HL-60 (cell line): ENCODE data around the gene CFAP57.

Experiments used
- DNase-seq, 2 experiments: peaks; one replicate each; pipeline ENCODE4 v3.0.0-alpha.2; 2010 to 2020; ENCODE audit warnings: low read depth in 1 of 2, low spot score in 1 of 2
- H3K27ac ChIP-seq: fragments of 250-450 bp; sonication (Bioruptor Pico); replicated peaks from 2 replicates; pipeline ENCODE4 v1.5.1; 2020; ENCODE audit warnings: mild to moderate bottlenecking, moderate library complexity
- H3K27me3 ChIP-seq: fragments of 250-450 bp; sonication (Bioruptor Pico); 2 replicates; pipeline ENCODE4 v1.5.1; 2021; ENCODE audit warnings: mild to moderate bottlenecking, moderate library complexity; ENCODE audit not compliant: insufficient read depth, poor library complexity, severe bottlenecking
- H3K4me3 ChIP-seq: replicated peaks from 2 replicates; pipeline ENCODE4 v1.5.1; 2011; ENCODE audit warnings: mild to moderate bottlenecking, control low read depth, low read length; ENCODE audit not compliant: insufficient read depth
- GABPA ChIP-seq: IDR thresholded peaks from 2 replicates; pipeline ENCODE4 v1.6.1; 2012; ENCODE audit warnings: low read depth
- POLR2AphosphoS5 ChIP-seq: IDR thresholded peaks from 2 replicates; pipeline ENCODE4 v1.6.1; 2012; ENCODE audit warnings: low read depth
- SPI1 ChIP-seq: IDR thresholded peaks from 2 replicates; pipeline ENCODE4 v1.6.1; 2012; ENCODE audit warnings: low read depth, mild to moderate bottlenecking, borderline replicate concordance
- TF ChIP-seq, protein P1 (sequence below): IDR thresholded peaks from 2 replicates; pipeline ENCODE4 v1.6.1; 2012; ENCODE audit warnings: low read depth; ENCODE audit not compliant: insufficient replicate concordance
- TF ChIP-seq, protein P2 (sequence below): IDR thresholded peaks from one replicate; pipeline ENCODE4 v1.5.1; 2011; ENCODE audit warnings: low read length, control low read depth, inconsistent platforms; ENCODE audit not compliant: insufficient read depth

CFAP57 gene

DNA sequence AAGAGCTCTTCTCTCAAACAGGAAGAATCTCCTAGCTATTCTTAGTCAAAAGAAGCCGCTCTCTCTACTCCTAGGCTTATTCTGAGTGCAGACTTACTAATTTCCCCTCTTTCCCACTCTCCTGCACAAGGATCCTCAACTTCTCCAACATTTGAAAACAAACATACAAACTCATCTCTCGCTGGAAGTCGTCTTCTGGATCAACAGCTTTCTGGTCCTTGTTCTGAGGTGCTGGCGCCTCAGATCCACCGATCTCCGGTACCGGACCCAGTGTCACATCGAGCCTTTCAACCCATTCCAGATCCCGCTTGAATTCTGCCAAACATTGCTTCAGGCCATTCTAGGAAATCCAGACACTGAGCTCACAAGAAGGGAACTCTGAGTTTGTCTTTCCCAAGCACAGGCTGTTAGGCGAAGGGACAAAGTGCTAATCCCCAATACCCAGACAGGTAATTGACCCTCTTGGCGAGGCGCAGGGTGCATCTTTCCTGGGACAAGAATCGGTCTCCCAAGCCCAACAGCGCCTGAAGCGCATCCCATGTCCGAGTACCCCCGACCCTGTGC lies 736 bp upstream of the CFAP57 start:
- no peak for TF ChIP-seq SPI1
- TF ChIP-seq, protein P1, sequence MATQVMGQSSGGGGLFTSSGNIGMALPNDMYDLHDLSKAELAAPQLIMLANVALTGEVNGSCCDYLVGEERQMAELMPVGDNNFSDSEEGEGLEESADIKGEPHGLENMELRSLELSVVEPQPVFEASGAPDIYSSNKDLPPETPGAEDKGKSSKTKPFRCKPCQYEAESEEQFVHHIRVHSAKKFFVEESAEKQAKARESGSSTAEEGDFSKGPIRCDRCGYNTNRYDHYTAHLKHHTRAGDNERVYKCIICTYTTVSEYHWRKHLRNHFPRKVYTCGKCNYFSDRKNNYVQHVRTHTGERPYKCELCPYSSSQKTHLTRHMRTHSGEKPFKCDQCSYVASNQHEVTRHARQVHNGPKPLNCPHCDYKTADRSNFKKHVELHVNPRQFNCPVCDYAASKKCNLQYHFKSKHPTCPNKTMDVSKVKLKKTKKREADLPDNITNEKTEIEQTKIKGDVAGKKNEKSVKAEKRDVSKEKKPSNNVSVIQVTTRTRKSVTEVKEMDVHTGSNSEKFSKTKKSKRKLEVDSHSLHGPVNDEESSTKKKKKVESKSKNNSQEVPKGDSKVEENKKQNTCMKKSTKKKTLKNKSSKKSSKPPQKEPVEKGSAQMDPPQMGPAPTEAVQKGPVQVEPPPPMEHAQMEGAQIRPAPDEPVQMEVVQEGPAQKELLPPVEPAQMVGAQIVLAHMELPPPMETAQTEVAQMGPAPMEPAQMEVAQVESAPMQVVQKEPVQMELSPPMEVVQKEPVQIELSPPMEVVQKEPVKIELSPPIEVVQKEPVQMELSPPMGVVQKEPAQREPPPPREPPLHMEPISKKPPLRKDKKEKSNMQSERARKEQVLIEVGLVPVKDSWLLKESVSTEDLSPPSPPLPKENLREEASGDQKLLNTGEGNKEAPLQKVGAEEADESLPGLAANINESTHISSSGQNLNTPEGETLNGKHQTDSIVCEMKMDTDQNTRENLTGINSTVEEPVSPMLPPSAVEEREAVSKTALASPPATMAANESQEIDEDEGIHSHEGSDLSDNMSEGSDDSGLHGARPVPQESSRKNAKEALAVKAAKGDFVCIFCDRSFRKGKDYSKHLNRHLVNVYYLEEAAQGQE: no peak
- no peak for TF ChIP-seq POLR2AphosphoS5
- TF ChIP-seq, protein P2, sequence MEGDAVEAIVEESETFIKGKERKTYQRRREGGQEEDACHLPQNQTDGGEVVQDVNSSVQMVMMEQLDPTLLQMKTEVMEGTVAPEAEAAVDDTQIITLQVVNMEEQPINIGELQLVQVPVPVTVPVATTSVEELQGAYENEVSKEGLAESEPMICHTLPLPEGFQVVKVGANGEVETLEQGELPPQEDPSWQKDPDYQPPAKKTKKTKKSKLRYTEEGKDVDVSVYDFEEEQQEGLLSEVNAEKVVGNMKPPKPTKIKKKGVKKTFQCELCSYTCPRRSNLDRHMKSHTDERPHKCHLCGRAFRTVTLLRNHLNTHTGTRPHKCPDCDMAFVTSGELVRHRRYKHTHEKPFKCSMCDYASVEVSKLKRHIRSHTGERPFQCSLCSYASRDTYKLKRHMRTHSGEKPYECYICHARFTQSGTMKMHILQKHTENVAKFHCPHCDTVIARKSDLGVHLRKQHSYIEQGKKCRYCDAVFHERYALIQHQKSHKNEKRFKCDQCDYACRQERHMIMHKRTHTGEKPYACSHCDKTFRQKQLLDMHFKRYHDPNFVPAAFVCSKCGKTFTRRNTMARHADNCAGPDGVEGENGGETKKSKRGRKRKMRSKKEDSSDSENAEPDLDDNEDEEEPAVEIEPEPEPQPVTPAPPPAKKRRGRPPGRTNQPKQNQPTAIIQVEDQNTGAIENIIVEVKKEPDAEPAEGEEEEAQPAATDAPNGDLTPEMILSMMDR: no peak
- no peak for TF ChIP-seq GABPA

DNA sequence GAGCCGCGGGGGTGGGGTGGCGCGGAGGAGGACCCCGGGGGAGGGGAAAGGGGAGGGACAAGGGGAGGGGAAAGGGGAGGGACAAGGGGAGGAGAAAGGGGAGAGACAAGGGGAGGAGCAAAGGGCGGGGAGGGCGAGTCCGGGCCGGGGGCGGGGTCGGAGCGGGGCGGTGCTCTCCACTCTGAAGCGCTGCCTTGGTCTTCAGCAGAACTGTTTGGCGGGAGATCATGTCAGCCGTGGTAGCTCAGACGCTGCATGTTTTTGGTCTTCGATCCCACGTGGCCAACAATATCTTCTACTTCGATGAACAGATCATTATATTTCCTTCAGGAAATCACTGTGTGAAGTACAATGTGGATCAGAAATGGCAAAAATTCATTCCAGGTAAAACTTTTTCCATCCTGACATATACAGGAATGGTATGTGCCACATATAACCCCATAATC lies 420 bp downstream of the CFAP57 start:
- TF ChIP-seq SPI1 (no peak), POLR2AphosphoS5 (no peak), GABPA (no peak)
- TF ChIP-seq, protein P2: no peak
- TF ChIP-seq, protein P1: no peak
- Histone ChIP-seq H3K4me3 (peak overlapping the region; percentile 98), H3K27me3 (no peaks in the 10 kb centered on the region), H3K27ac (peak overlapping the region; percentile 69)
- DNase-seq: peak; percentile 72 to 80

More for the DNA sequence above, 736 bp upstream of the CFAP57 start:
- no peak for DNase-seq
- Histone ChIP-seq H3K27ac (peak overlapping the region; percentile 69), H3K27me3 (no peaks in the 10 kb centered on the region), H3K4me3 (peak overlapping the region; percentile 98)

DNA sequence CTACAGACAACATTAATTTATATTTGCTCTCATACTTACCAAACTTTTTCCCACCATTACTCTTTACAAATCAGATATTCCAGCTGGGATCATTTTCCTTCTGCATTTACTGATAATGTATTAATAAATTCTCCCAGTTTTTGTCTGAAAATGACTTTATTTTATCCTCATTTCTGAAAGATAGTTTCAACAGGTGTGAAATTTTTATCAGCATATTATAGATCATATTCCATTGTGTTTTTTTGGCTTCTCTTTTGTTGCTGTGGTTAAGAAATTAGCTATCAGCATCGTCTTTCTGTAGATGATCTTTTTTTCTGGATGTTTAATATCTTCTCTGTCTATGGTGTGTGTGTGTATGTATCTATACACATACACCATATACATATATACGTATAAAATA lies 2.7 kb downstream of the CFAP57 start:
- H3K4me3 ChIP-seq: no peak overlapping the region
- no peak for DNase-seq
- no peaks in the 10 kb centered on the region for H3K27me3 ChIP-seq
- TF ChIP-seq POLR2AphosphoS5: no peak
- TF ChIP-seq, protein P2: no peak
- TF ChIP-seq SPI1: no peak
- TF ChIP-seq, protein P1: no peak
- TF ChIP-seq GABPA: no peak
- H3K27ac ChIP-seq: no peak overlapping the region
